Endothelial cell (in vitro differentiated cells): ENCODE data around the gene CDC42EP3. TPM values are rescaled to one million over a fixed set of nuclear protein-coding genes. Genes with fewer than 3 reads are reported as not detected.

Experiments used
- DNase-seq: peaks from one replicate; pipeline ENCODE4 v3.0.0; 2021; ENCODE audit warnings: low spot score
- H3K27ac Mint-ChIP-seq: one replicate; pipeline ENCODE4 v1.8.0; 2021; ENCODE audit warnings: mixed read lengths, inconsistent platforms; ENCODE audit not compliant: unreplicated experiment
- H3K27me3 Mint-ChIP-seq: one replicate; pipeline ENCODE4 v1.8.0; 2021; ENCODE audit warnings: mild to moderate bottlenecking, moderate library complexity, mixed read lengths, inconsistent platforms; ENCODE audit not compliant: unreplicated experiment
- H3K36me3 Mint-ChIP-seq: one replicate; pipeline ENCODE4 v1.8.0; 2021; ENCODE audit warnings: mild to moderate bottlenecking, low read depth, mixed read lengths, inconsistent platforms; ENCODE audit not compliant: unreplicated experiment
- H3K4me1 Mint-ChIP-seq: one replicate; pipeline ENCODE4 v1.8.0; 2021; ENCODE audit warnings: mild to moderate bottlenecking, mixed read lengths, inconsistent platforms; ENCODE audit not compliant: unreplicated experiment
- H3K4me3 Mint-ChIP-seq: one replicate; pipeline ENCODE4 v1.8.0; 2021; ENCODE audit warnings: mild to moderate bottlenecking, mixed read lengths, inconsistent platforms; ENCODE audit not compliant: unreplicated experiment
- H3K9me3 Mint-ChIP-seq: one replicate; pipeline ENCODE4 v1.8.0; 2021; ENCODE audit warnings: mixed read lengths, inconsistent platforms; ENCODE audit not compliant: unreplicated experiment
- total RNA-seq: library from RNA; stranded (reverse); fragmentation: NEBNext Ultra II Directional; extraction: Animal tissue kit (Norgen Biotek cat#: 25700); gene quantifications from one replicate; pipeline ENCODE4 v1.2.1, GENCODE V29; 2021; ENCODE audit not compliant: unreplicated experiment
- TF ChIP-seq, protein P1 (sequence below): fragments of 200-600 bp; sonication (generic); IDR thresholded peaks from one replicate; pipeline ENCODE4 v1.5.0; 2021; ENCODE audit warnings: antibody characterized with exemption; ENCODE audit not compliant: unreplicated experiment

The CDC42EP3 gene
- total RNA-seq, 1 donor from 2014 or later: 53.1 TPM

DNA sequence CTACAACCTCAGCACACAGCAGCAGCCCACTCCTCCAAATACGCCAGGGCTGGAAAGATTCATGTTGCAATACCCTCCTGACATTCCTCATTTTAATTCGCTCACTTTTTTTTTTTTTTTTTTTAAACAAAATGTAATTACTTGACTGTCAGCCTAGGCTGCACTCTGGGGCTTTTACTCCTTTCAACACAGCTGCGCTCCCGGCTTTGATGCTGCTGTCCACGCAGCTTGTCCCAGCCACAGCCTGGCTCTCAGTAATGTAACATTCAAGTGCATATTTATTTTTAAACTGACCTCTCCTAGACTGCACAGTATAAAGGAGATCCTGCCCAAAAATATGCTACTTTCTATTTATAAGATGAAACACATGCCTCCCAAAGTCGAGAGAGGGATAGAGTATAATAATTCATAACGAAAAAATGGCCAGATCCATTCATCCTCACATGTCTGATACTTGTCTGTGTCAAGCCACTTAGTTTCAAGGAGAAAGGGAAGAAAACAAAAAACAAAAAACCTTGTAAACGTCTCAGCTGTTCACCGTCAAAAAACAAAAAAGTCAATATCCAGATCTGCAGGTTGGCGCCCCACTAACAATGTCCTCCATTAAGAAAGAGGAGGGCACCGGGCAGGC, 949 bp downstream of the CDC42EP3 start:
- TF ChIP-seq, protein P1, sequence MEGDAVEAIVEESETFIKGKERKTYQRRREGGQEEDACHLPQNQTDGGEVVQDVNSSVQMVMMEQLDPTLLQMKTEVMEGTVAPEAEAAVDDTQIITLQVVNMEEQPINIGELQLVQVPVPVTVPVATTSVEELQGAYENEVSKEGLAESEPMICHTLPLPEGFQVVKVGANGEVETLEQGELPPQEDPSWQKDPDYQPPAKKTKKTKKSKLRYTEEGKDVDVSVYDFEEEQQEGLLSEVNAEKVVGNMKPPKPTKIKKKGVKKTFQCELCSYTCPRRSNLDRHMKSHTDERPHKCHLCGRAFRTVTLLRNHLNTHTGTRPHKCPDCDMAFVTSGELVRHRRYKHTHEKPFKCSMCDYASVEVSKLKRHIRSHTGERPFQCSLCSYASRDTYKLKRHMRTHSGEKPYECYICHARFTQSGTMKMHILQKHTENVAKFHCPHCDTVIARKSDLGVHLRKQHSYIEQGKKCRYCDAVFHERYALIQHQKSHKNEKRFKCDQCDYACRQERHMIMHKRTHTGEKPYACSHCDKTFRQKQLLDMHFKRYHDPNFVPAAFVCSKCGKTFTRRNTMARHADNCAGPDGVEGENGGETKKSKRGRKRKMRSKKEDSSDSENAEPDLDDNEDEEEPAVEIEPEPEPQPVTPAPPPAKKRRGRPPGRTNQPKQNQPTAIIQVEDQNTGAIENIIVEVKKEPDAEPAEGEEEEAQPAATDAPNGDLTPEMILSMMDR: no peak

DNA sequence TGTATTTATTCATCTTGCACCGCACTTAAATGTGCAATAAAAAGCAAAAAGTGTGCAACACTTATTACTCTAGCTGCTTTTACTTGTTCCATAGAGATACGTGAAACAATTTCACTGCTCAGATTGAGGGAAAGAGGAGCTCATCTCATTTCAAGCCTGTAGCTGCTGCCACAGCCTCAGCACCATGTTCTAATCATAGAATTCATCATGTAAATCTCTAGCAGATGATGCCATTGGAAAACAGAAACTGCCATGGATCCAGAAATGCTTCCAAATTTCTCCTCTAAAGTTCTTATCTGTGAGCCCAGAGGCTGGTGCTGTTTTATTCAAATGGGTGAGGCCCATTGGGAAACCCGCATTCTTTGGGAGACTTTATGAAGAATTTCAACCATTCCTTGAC, 2.0 kb downstream of the CDC42EP3 start:
- Mint-ChIP-seq H3K4me1 (peaks cover 41% of the 10 kb centered on the region), H3K4me3 (peak overlapping the region; percentile 93), H3K9me3 (no peaks in the 10 kb centered on the region), H3K27me3 (peaks cover 2% of the 10 kb centered on the region), H3K36me3 (peaks cover 16% of the 10 kb centered on the region), H3K27ac (no peak overlapping the region)
- no peak for DNase-seq
- TF ChIP-seq, protein P1: no peak

More for the DNA sequence above, 949 bp downstream of the CDC42EP3 start:
- peaks cover 2% of the 10 kb centered on the region for H3K27me3 Mint-ChIP-seq
- H3K9me3 Mint-ChIP-seq: no peaks in the 10 kb centered on the region
- peaks cover 35% of the 10 kb centered on the region for H3K4me1 Mint-ChIP-seq
- peak overlapping the region; percentile 93 for H3K4me3 Mint-ChIP-seq
- H3K36me3 Mint-ChIP-seq: peaks cover 13% of the 10 kb centered on the region
- DNase-seq: no peak
- H3K27ac Mint-ChIP-seq: peak overlapping the region; percentile 16

DNA sequence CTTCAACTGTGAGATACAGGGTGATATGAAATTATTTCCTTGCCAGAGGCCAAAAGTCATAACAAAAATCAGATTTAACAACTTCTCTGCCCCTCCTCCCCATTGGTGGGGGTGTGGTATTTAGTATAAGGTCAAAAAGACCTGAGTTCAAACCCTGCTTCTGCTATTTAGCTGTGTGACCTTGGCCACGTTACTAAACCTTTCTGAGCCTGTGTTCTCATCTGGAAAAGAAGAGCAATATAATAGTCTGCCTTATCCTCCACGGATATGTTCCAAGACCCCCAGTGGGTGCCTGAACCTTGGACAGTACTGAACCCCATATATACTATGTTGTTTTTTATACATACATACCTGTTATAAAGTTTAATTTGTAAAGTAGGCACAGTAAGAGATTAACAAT, 3.7 kb downstream of the CDC42EP3 start:
- DNase-seq: no peak
- peaks cover 44% of the 10 kb centered on the region for H3K4me1 Mint-ChIP-seq
- no peak overlapping the region for H3K27ac Mint-ChIP-seq
- H3K9me3 Mint-ChIP-seq: no peaks in the 10 kb centered on the region
- peak overlapping the region; percentile 56 for H3K4me3 Mint-ChIP-seq
- H3K36me3 Mint-ChIP-seq: peaks cover 23% of the 10 kb centered on the region
- peaks cover 2% of the 10 kb centered on the region for H3K27me3 Mint-ChIP-seq
- TF ChIP-seq, protein P1: no peak

DNA sequence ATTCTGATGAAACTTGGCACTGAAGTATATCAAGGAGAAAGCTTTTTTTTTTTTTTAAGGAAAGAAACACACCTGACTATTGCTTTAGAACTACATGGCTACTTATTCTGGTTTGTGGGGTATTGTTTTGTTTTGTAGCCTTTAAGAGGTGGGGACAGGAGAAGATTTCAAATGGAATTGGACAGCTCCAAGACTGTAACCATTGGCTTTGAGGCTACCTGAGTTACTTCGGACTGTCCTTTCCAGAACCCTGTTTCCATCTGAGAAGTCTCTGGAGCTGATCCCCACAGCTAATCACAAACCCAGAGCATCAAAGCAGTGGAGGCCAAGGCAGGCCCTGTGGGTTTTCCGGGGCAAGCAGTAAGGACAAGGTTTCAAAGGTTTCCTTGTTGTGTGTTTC, 4.7 kb downstream of the CDC42EP3 start:
- H3K4me3 Mint-ChIP-seq: no peak overlapping the region
- H3K9me3 Mint-ChIP-seq: no peaks in the 10 kb centered on the region
- H3K27me3 Mint-ChIP-seq: peaks cover 2% of the 10 kb centered on the region
- H3K36me3 Mint-ChIP-seq: peaks cover 28% of the 10 kb centered on the region
- TF ChIP-seq, protein P1: no peak
- H3K4me1 Mint-ChIP-seq: peaks cover 48% of the 10 kb centered on the region
- DNase-seq: no peak
- no peak overlapping the region for H3K27ac Mint-ChIP-seq

DNA sequence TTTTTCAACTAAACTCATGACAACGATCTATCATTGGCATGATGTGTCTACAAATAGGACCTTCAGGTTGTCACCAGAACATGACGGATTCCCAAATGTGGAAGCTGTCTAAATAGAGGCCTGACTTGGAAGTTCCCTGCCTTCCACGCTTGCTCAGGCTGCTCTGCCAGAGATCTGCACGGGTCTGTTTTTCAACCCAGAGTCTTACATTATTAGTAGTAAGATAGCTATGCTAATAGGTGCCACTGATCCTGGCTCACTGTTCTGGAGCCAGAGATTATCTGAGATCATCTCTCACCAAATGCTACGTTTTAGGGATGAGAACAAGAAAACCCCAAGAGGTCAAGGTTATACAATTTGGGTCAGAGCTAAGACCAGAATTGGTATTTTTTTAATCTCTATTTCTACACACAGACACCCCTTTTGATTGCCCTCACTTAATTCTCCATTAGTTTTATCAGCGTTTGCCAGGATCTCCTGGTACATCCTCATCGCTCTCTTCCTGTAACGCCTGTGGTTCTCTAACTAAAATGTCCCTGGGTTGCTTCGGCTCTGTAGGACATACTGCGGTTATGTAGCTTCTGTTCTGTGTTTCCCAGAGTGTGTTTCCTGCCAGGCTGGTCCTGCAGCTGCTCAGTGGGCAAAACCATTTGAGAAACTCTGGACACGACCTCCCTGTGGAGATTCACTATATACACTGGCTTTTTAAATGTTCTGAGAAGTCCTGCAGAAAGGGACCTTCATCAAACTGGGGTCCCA, 5.7 kb downstream of the CDC42EP3 start:
- no peaks in the 10 kb centered on the region for H3K27me3 Mint-ChIP-seq
- H3K4me3 Mint-ChIP-seq: peak overlapping the region; percentile 20
- H3K9me3 Mint-ChIP-seq: no peaks in the 10 kb centered on the region
- DNase-seq: no peak
- peaks cover 34% of the 10 kb centered on the region for H3K36me3 Mint-ChIP-seq
- H3K4me1 Mint-ChIP-seq: peaks cover 55% of the 10 kb centered on the region
- no peak overlapping the region for H3K27ac Mint-ChIP-seq
- TF ChIP-seq, protein P1: no peak
